WTC11 (cell line): ENCODE measurements around the gene SCYGR5. TPM values are rescaled to one million over a fixed set of nuclear protein-coding genes. Genes with fewer than 3 reads are reported as not detected.

Source experiments
- ATAC-seq: fragments of 200-7000 bp; cut with Tn5 transposase; 2 replicates; pipeline ENCODE4 v1.10.0; 2021; ENCODE audit warnings: mild to moderate bottlenecking, moderate library complexity
- CTCF ChIA-PET: fragments of 300-600 bp; sonication (Branson Sonifier 250); formaldehyde crosslinking; loops from one replicate; lab custom pipeline; 2021; ENCODE audit warnings: antibody characterized with exemption; lab: Charles Lee
- POLR2A ChIA-PET: fragments of 350-600 bp; sonication (Branson Sonifier 250); formaldehyde crosslinking; loops from one replicate; lab custom pipeline; 2021; ENCODE audit warnings: antibody characterized with exemption; lab: Charles Lee
- DNase-seq: peaks from one replicate; pipeline ENCODE4 v3.0.0; 2021; ENCODE audit warnings: low spot score
- H3K27ac Mint-ChIP-seq: 2 replicates; pipeline ENCODE4 v1.8.0; 2021; ENCODE audit warnings: mixed read lengths
- H3K27me3 Mint-ChIP-seq: 2 replicates; pipeline ENCODE4 v1.8.0; 2021; ENCODE audit warnings: low read depth, mild to moderate bottlenecking, moderate library complexity, mixed read lengths
- H3K36me3 Mint-ChIP-seq: 2 replicates; pipeline ENCODE4 v1.8.0; 2021; ENCODE audit warnings: mixed read lengths
- H3K4me1 Mint-ChIP-seq: 2 replicates; pipeline ENCODE4 v1.8.0; 2022; ENCODE audit warnings: mixed read lengths
- H3K4me3 Mint-ChIP-seq: 2 replicates; pipeline ENCODE4 v1.8.0; 2021; ENCODE audit warnings: mild to moderate bottlenecking, moderate library complexity, mixed read lengths
- H3K9me3 Mint-ChIP-seq: 2 replicates; pipeline ENCODE4 v1.8.0; 2021; ENCODE audit warnings: mixed read lengths
- AR ChIP-seq: fragments of 250-450 bp; sonication (Bioruptor Pico); IDR thresholded peaks from 2 replicates; pipeline ENCODE4 v1.9.0; 2021; ENCODE audit warnings: mild to moderate bottlenecking
- ATF6 ChIP-seq: sonication (generic); formaldehyde crosslinking; IDR thresholded peaks from 2 replicates; pipeline ENCODE4 v1.8.1; 2023; ENCODE audit warnings: mild to moderate bottlenecking, missing genetic modification reagents
- CBFB ChIP-seq: sonication (generic); formaldehyde crosslinking; IDR thresholded peaks from 2 replicates; pipeline ENCODE4 v1.8.1; 2022; ENCODE audit warnings: mild to moderate bottlenecking, low read depth, missing genetic modification reagents
- CREB1 ChIP-seq: sonication (generic); formaldehyde crosslinking; IDR thresholded peaks from 2 replicates; pipeline ENCODE4 v1.8.0; 2023; ENCODE audit warnings: mild to moderate bottlenecking, missing genetic modification reagents
- E2F5 ChIP-seq: sonication (generic); formaldehyde crosslinking; IDR thresholded peaks from 2 replicates; pipeline ENCODE4 v1.8.1; 2022; ENCODE audit warnings: mild to moderate bottlenecking, moderate library complexity, missing genetic modification reagents
- HMGA2 ChIP-seq: fragments of 250-450 bp; sonication (Bioruptor Pico); IDR thresholded peaks from 2 replicates; pipeline ENCODE4 v1.4.0; 2021; ENCODE audit warnings: mild to moderate bottlenecking, moderate library complexity
- SMAD4 ChIP-seq: sonication (generic); formaldehyde crosslinking; IDR thresholded peaks from 2 replicates; pipeline ENCODE4 v1.8.0; 2022; ENCODE audit warnings: mild to moderate bottlenecking, missing genetic modification reagents
- TCF7 ChIP-seq: sonication (generic); formaldehyde crosslinking; IDR thresholded peaks from 2 replicates; pipeline ENCODE4 v1.8.0; 2022; ENCODE audit warnings: mild to moderate bottlenecking, low read depth, missing genetic modification reagents, moderate library complexity
- TP53 ChIP-seq: sonication (generic); formaldehyde crosslinking; IDR thresholded peaks from 2 replicates; pipeline ENCODE4 v1.8.1; 2023; ENCODE audit warnings: mild to moderate bottlenecking, missing genetic modification reagents
- ZMAT4 ChIP-seq: fragments of 250-450 bp; sonication (Bioruptor Pico); IDR thresholded peaks from 2 replicates; pipeline ENCODE4 v1.9.0; 2021; ENCODE audit warnings: mild to moderate bottlenecking
- ZNF425 ChIP-seq: fragments of 250-450 bp; sonication (Bioruptor Pico); conservative IDR thresholded peaks from 2 replicates; pipeline ENCODE4 v1.9.0; 2021; ENCODE audit warnings: mild to moderate bottlenecking
- ZSCAN18 ChIP-seq: fragments of 250-450 bp; sonication (Bioruptor Pico); IDR thresholded peaks from 2 replicates; pipeline ENCODE4 v2.1.2; 2022; ENCODE audit warnings: mild to moderate bottlenecking, moderate library complexity
- total RNA-seq: library from RNA; stranded (reverse); gene quantifications from 3 replicates; pipeline ENCODE4 v1.2.3, GENCODE V29; 2021

SCYGR5 gene
- total RNA-seq, 1 experiment from 2014 or later: not detected

GRCh38 chr2:227661827-227662226, 4.8 kb upstream of the SCYGR5 start (continued):
- TF ChIP-seq ZNF425 (CRISPR knock-in tag) (no peak), ZMAT4 (CRISPR knock-in tag) (no peak), E2F5 (CRISPR knock-in tag) (no peak), HMGA2 (CRISPR knock-in tag) (no peak), CBFB (CRISPR knock-in tag) (no peak), ZSCAN18 (CRISPR knock-in tag) (no peak), SMAD4 (CRISPR knock-in tag) (no peak)
- TF ChIP-seq, all 79 proteins: peak for 0

GRCh38 chr2:227665189-227665940, 1.2 kb upstream of the SCYGR5 start:
- Mint-ChIP-seq H3K9me3 (no peaks in the 10 kb centered on the region), H3K4me1 (peaks cover 20% of the 10 kb centered on the region), H3K4me3 (no peak overlapping the region), H3K27me3 (peaks cover 4% of the 10 kb centered on the region), H3K27ac (no peak overlapping the region), H3K36me3 (no peaks in the 10 kb centered on the region)
- no peak for DNase-seq
- TF ChIP-seq TP53 (CRISPR knock-in tag) (no peak), TCF7 (CRISPR knock-in tag) (no peak), AR (CRISPR knock-in tag) (no peak), ATF6 (CRISPR knock-in tag) (no peak), CREB1 (no peak)
- POLR2A ChIA-PET: no interaction called here
- CTCF ChIA-PET: interaction anchor here (0.7 kb wide), 1 partner anchor 449 kb away, joined by 4 read pairs; no protein-coding TSS in a partner anchor
- no peak for ATAC-seq
